Measurements from ENCODE around the gene GRN. TPM values are rescaled to one million over a fixed set of nuclear protein-coding genes. Genes with fewer than 3 reads are reported as not detected.
"Not testable (repeated sequence)": the region's sequence is repeated elsewhere in the genome, so short reads cannot be mapped to it uniquely, and the experiment has no call there.

GRN gene
- total RNA-seq, 1 experiment from 2014 or later = 194 TPM

DNA sequence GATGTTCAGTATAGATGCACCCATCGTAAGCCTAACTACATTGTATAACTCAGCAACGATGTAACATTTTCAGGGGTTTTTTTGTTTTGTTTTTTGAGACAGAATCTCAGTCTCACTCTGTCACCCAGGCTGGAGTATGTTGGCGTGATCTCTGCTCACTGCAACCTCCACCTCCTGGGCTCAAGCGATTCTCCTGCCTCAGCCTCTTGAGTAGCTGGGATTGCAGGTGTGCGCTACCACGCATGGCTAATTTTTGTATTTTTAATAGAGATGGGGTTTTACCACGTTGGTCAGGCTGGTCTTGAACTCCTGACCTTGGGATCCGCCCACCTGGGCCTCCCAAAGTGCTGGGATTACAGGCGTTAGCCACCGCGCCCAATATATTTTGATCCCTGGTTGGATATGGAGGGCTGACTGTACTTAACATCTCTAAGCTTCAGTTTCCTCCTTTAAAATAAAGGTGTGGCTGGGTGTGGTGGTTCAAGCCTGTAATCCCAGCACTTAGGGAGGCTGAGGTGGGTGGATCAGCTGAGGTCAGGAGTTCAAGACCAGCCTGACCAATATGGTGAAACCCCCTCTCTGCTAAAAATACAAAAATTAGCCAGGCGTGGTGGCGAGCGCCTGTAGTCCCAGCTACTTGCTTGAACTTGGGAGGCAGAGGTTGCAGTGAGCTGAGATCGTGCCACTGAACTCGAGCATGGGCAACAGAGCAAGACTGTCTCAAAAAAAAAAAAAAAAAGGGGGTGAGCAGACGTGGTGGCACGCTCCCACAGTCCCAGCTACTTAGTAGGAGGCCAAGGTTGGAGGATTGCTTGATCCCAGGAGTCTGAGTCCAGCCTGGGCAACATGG, 2.3 kb downstream of the GRN start:
- Histone ChIP-seq H3K4me1 (ENCODE audit: low read length) (peaks cover 43% of the 10 kb centered on the region), H3K27ac (ENCODE audit: low read length) (peak overlapping the region; percentile 95), H3K4me2 (ENCODE audit: low read depth, low read length, poor library complexity, severe bottlenecking) (peak overlapping the region; percentile 90), H2AFZ (ENCODE audit: low read length) (0 out of 2 replicates have a peak overlapping the region, but pooled peaks have one; percentile 5), H3K9ac (ENCODE audit: low read length) (peak overlapping the region; percentile 63), H3K4me3 (ENCODE audit: low read length) (peak overlapping the region; percentile 77; the same call in 1 of the 2 replicates)
- not testable (repeated sequence) for H3K27me3 ChIP-seq (ENCODE audit: low read length); H3K36me3 ChIP-seq (ENCODE audit: insufficient read depth, low read length); H3K9me2 ChIP-seq (replicated peaks; ENCODE audit: insufficient read depth, low read length); H4K20me1 ChIP-seq (ENCODE audit: insufficient read depth, low read depth, low read length); H3K79me2 ChIP-seq (ENCODE audit: low read length); H3K9me3 ChIP-seq (ENCODE audit: low read length)
- peak; percentile 70 for DNase-seq

DNA sequence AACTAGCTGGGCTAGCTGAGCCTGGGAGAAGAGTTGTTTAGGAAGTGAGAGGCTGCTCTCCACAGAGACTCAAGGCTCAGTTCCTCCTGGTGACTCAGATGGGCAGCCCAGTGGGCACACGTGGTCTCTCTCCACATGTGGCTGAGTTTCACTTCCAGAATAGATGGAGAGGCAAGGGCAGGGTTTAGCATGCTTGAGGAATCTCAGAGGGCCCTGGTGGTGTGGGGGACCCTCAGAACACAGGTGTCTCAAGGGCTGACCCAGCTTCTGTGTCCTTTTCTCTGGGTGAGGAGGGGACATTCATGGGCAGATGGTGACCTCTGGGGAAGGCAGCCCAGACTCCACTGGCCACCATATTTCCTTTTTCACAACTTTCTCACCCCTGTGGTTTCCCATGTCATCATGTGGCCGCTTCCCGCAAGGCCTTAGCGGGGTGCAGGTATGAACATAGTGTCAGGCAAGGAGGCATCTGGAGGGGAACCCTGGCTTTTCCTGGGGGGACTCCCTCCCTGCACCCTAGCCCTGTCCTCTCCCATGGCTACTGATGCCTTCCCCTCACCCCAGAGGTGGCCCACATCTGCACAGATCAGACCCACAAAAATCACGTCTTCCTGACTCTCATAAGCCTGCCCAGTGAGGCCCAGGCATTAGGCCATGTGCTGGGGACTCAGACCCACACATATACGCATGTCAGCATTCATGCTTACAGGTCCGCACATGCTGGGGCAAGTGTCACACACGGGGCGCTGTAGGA, 3.3 kb downstream of the GRN start:
- H3K79me2 ChIP-seq (ENCODE audit: low read length) = peaks cover 8% of the 10 kb centered on the region
- peaks cover 46% of the 10 kb centered on the region for H3K4me1 ChIP-seq (ENCODE audit: low read length)
- peak; percentile 93 for DNase-seq
- peaks cover 4% of the 10 kb centered on the region for H3K36me3 ChIP-seq (ENCODE audit: insufficient read depth, low read length)
- 0 out of 2 replicates have a peak overlapping the region, but pooled peaks have one; percentile 5 for H2AFZ ChIP-seq (ENCODE audit: low read length)
- H3K27ac ChIP-seq (ENCODE audit: low read length) = peak overlapping the region; percentile 95
- peak overlapping the region; percentile 90 for H3K4me2 ChIP-seq (ENCODE audit: low read depth, low read length, poor library complexity, severe bottlenecking)
- H3K9me2 ChIP-seq (replicated peaks; ENCODE audit: insufficient read depth, low read length) = no peaks in the 10 kb centered on the region
- peak overlapping the region; percentile 2; the same call in 1 of the 2 replicates for H3K4me3 ChIP-seq (ENCODE audit: low read length)
- H3K9ac ChIP-seq (ENCODE audit: low read length) = peak overlapping the region; percentile 63
- no peaks in the 10 kb centered on the region for H3K27me3 ChIP-seq (ENCODE audit: low read length)
- no peaks in the 10 kb centered on the region for H4K20me1 ChIP-seq (ENCODE audit: insufficient read depth, low read depth, low read length)
- H3K9me3 ChIP-seq (ENCODE audit: low read length) = no peaks in the 10 kb centered on the region

DNA sequence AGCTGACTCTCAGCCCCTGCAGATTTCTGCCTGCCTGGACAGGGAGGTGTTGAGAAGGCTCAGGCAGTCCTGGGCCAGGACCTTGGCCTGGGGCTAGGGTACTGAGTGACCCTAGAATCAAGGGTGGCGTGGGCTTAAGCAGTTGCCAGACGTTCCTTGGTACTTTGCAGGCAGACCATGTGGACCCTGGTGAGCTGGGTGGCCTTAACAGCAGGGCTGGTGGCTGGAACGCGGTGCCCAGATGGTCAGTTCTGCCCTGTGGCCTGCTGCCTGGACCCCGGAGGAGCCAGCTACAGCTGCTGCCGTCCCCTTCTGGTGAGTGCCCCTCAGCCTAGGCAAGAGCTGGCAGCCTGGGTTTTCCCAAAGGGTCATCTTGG, 3.9 kb downstream of the GRN start:
- H3K79me2 ChIP-seq (ENCODE audit: low read length) = peaks cover 8% of the 10 kb centered on the region
- peaks cover 46% of the 10 kb centered on the region for H3K4me1 ChIP-seq (ENCODE audit: low read length)
- H4K20me1 ChIP-seq (ENCODE audit: insufficient read depth, low read depth, low read length) = no peaks in the 10 kb centered on the region
- no peak overlapping the region for H3K4me3 ChIP-seq (ENCODE audit: low read length)
- no peaks in the 10 kb centered on the region for H3K27me3 ChIP-seq (ENCODE audit: low read length)
- no peaks in the 10 kb centered on the region for H3K9me3 ChIP-seq (ENCODE audit: low read length)
- no peaks in the 10 kb centered on the region for H3K9me2 ChIP-seq (replicated peaks; ENCODE audit: insufficient read depth, low read length)
- DNase-seq = no peak
- H2AFZ ChIP-seq (ENCODE audit: low read length) = no peak overlapping the region
- H3K4me2 ChIP-seq (ENCODE audit: low read depth, low read length, poor library complexity, severe bottlenecking) = peak overlapping the region; percentile 90
- peak overlapping the region; percentile 63 for H3K9ac ChIP-seq (ENCODE audit: low read length)
- peaks cover 4% of the 10 kb centered on the region for H3K36me3 ChIP-seq (ENCODE audit: insufficient read depth, low read length)
- peak overlapping the region; percentile 95 for H3K27ac ChIP-seq (ENCODE audit: low read length)

DNA sequence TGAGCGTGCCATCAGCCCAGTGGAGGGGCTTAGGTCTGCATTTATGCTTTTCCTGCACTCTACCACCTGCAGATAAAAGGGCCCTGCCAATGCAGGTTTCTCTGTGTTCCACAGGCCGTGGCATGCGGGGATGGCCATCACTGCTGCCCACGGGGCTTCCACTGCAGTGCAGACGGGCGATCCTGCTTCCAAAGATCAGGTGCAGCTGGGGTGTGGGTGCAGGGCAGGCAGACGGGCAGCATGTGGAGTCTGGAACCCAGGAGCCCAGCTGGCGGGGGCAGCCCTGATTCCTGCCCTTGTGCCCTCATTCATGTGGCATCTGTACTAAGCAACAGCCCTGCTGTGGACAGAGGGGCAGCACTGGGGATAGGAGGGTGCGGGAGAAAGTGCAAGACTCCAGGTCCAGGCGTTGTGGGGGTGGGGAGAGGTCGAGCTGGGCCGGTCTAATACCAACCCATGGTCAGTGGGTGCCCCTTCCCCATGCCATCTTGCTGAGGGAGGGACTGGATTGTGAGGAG, 4.5 kb downstream of the GRN start:
- Histone ChIP-seq H3K4me2 (ENCODE audit: low read depth, low read length, poor library complexity, severe bottlenecking) (no peak overlapping the region), H3K4me3 (ENCODE audit: low read length) (no peak overlapping the region), H4K20me1 (ENCODE audit: insufficient read depth, low read depth, low read length) (no peaks in the 10 kb centered on the region), H3K36me3 (ENCODE audit: insufficient read depth, low read length) (peaks cover 4% of the 10 kb centered on the region), H3K79me2 (ENCODE audit: low read length) (peaks cover 8% of the 10 kb centered on the region), H2AFZ (ENCODE audit: low read length) (no peak overlapping the region), H3K9ac (ENCODE audit: low read length) (no peak overlapping the region), H3K27me3 (ENCODE audit: low read length) (no peaks in the 10 kb centered on the region), H3K9me2 (replicated peaks; ENCODE audit: insufficient read depth, low read length) (no peaks in the 10 kb centered on the region), H3K27ac (ENCODE audit: low read length) (peak overlapping the region; percentile 95), H3K4me1 (ENCODE audit: low read length) (peaks cover 42% of the 10 kb centered on the region), H3K9me3 (ENCODE audit: low read length) (no peaks in the 10 kb centered on the region)
- no peak for DNase-seq

DNA sequence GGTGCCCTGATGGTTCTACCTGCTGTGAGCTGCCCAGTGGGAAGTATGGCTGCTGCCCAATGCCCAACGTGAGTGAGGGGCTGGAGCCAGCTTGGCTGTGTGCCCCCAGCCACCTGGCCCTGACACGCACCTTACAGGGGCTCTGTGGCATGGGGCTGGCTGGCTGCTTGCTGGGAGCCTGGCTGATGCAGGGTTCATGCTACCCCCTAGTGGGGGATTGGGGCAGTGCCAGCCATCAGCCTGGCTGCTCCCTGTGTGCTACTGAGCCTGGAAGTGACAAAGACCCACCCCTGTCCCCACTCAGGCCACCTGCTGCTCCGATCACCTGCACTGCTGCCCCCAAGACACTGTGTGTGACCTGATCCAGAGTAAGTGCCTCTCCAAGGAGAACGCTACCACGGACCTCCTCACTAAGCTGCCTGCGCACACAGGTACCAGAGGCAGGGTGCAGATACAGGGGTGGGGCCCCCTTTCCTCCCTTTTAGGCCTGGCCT, 5.7 kb downstream of the GRN start:
- Histone ChIP-seq H3K27me3 (ENCODE audit: low read length) (no peaks in the 10 kb centered on the region), H3K4me1 (ENCODE audit: low read length) (peaks cover 40% of the 10 kb centered on the region), H3K79me2 (ENCODE audit: low read length) (peaks cover 7% of the 10 kb centered on the region), H3K9me2 (replicated peaks; ENCODE audit: insufficient read depth, low read length) (no peaks in the 10 kb centered on the region), H2AFZ (ENCODE audit: low read length) (no peak overlapping the region), H3K4me2 (ENCODE audit: low read depth, low read length, poor library complexity, severe bottlenecking) (no peak overlapping the region), H3K36me3 (ENCODE audit: insufficient read depth, low read length) (peaks cover 4% of the 10 kb centered on the region), H3K9me3 (ENCODE audit: low read length) (no peaks in the 10 kb centered on the region), H4K20me1 (ENCODE audit: insufficient read depth, low read depth, low read length) (no peaks in the 10 kb centered on the region), H3K4me3 (ENCODE audit: low read length) (no peak overlapping the region), H3K9ac (ENCODE audit: low read length) (no peak overlapping the region), H3K27ac (ENCODE audit: low read length) (no peak overlapping the region)
- peak; percentile 90 for DNase-seq

DNA sequence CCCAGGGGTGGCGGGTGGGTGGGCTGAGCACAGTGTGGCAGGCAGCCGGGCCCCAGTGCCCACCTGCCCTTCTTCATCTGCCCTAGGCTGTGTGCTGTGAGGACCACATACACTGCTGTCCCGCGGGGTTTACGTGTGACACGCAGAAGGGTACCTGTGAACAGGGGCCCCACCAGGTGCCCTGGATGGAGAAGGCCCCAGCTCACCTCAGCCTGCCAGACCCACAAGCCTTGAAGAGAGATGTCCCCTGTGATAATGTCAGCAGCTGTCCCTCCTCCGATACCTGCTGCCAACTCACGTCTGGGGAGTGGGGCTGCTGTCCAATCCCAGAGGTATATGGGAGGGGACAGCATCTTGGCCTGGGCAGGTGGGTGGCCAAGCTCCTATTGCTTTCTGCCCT, 6.4 kb downstream of the GRN start:
- DNase-seq = no peak
- H3K27ac ChIP-seq (ENCODE audit: low read length) = no peak overlapping the region
- no peak overlapping the region for H2AFZ ChIP-seq (ENCODE audit: low read length)
- H3K79me2 ChIP-seq (ENCODE audit: low read length) = peaks cover under 1% of the 10 kb centered on the region; the same call in 1 of the 2 replicates
- H4K20me1 ChIP-seq (ENCODE audit: insufficient read depth, low read depth, low read length) = no peaks in the 10 kb centered on the region
- no peak overlapping the region for H3K4me3 ChIP-seq (ENCODE audit: low read length)
- peaks cover 4% of the 10 kb centered on the region for H3K36me3 ChIP-seq (ENCODE audit: insufficient read depth, low read length)
- no peak overlapping the region for H3K4me2 ChIP-seq (ENCODE audit: low read depth, low read length, poor library complexity, severe bottlenecking)
- no peak overlapping the region for H3K9ac ChIP-seq (ENCODE audit: low read length)
- H3K4me1 ChIP-seq (ENCODE audit: low read length) = peaks cover 33% of the 10 kb centered on the region
- no peaks in the 10 kb centered on the region for H3K9me2 ChIP-seq (replicated peaks; ENCODE audit: insufficient read depth, low read length)
- no peaks in the 10 kb centered on the region for H3K27me3 ChIP-seq (ENCODE audit: low read length)
- H3K9me3 ChIP-seq (ENCODE audit: low read length) = no peaks in the 10 kb centered on the region

DNA sequence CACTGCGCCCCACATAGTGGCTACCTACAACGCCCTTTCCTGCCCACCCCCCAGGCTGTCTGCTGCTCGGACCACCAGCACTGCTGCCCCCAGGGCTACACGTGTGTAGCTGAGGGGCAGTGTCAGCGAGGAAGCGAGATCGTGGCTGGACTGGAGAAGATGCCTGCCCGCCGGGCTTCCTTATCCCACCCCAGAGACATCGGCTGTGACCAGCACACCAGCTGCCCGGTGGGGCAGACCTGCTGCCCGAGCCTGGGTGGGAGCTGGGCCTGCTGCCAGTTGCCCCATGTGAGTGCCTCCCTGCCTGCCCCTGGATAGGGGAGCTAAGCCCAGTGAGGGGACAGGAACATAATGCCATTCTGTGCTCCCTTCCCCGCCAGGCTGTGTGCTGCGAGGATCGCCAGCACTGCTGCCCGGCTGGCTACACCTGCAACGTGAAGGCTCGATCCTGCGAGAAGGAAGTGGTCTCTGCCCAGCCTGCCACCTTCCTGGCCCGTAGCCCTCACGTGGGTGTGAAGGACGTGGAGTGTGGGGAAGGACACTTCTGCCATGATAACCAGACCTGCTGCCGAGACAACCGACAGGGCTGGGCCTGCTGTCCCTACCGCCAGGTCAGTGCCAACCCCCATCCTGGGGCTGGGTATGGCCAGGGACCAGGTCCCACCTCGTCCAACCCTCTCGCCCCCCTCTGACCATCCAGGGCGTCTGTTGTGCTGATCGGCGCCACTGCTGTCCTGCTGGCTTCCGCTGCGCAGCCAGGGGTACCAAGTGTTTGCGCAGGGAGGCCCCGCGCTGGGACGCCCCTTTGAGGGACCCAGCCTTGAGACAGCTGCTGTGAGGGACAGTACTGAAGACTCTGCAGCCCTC, 7.1 kb downstream of the GRN start:
- Histone ChIP-seq H3K4me1 (ENCODE audit: low read length) (peaks cover 26% of the 10 kb centered on the region), H3K36me3 (ENCODE audit: insufficient read depth, low read length) (peaks cover 4% of the 10 kb centered on the region), H4K20me1 (ENCODE audit: insufficient read depth, low read depth, low read length) (no peaks in the 10 kb centered on the region), H3K27me3 (ENCODE audit: low read length) (no peaks in the 10 kb centered on the region), H3K4me3 (ENCODE audit: low read length) (no peak overlapping the region), H2AFZ (ENCODE audit: low read length) (no peak overlapping the region), H3K79me2 (ENCODE audit: low read length) (no peaks in the 10 kb centered on the region), H3K9me3 (ENCODE audit: low read length) (no peaks in the 10 kb centered on the region), H3K4me2 (ENCODE audit: low read depth, low read length, poor library complexity, severe bottlenecking) (no peak overlapping the region), H3K9me2 (replicated peaks; ENCODE audit: insufficient read depth, low read length) (no peaks in the 10 kb centered on the region), H3K9ac (ENCODE audit: low read length) (no peak overlapping the region), H3K27ac (ENCODE audit: low read length) (no peak overlapping the region)
- DNase-seq = no peak

Measured in Karpas-422 (cell line).